ENCODE results near the gene TRIM16.
"Not testable (repeated sequence)": the region's sequence is repeated elsewhere in the genome, so short reads cannot be mapped to it uniquely, and the experiment has no call there.

The TRIM16 gene

DNA sequence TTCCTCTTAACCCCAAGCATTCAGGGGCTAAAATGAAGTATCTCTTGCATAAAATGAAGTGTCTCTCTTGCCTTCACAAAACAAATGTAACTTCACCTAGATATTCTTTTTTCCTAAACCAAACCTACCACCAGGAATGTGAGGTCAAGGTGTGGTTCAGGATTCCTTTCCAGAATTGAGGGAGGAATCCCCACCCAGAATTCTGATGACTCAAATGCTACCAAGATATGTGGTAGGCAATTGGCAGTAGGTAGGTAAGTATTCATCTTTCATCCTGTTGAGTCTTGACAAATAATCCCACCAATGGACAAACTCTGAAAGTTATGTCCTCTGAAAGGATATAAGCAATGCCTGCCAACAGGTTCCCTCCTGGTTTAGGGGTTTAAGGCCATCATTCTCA is 26.2 kb downstream of the TRIM16 start:
- no peak for DNase-seq

DNA sequence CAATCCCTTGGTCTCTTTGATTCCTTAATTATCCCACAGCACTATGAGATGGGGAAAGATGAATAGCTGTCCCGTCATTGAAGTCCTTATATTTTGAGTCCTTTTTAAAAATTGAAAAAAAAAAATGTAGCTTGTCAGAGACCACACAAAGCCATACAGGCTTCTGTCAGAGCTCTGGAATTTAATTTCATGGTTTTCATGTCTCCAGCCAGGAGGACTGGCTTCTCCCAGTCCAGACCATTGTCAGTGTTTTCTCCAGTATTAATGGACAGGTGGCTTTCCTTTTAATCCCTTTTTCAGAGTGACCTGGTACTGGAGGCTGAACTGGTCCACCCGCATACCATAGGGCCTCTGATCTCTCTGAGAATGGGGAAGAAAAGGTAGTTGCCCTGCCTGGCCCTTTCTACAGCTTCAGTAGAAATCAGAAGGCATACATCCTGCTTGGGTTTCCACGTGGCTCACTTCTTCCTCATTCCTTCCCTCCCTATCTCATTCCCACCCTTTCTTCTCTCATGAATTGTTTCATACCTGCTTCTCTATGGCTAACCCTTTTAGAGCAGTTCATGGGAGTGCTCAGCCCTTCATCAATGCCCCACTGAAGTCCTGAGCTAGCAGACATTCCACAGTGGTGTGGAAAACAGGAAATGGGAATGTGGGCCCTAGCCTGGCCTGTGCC is 29.1 kb downstream of the TRIM16 start:
- DNase-seq, result no peak

DNA sequence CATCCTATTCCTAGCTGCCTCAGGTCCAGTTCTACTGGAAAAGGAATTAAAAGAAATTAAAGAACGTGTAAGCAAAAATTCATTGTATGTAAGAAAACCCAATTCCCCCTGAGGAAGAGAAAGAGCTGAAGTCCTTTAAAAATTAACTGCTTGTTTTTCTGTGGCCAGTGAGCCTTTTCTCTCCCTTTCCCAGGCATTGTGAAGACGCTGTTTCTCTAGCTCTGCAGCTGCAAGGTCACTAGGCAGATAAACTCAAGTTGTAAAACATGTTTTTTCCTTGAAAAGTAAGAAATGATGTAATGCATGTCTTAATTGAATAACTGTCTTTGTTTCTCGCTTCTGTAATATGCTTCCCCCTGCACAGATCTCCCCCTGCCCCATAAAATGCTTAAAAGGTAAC is 29.7 kb downstream of the TRIM16 start:
- not testable (repeated sequence) for DNase-seq

DNA sequence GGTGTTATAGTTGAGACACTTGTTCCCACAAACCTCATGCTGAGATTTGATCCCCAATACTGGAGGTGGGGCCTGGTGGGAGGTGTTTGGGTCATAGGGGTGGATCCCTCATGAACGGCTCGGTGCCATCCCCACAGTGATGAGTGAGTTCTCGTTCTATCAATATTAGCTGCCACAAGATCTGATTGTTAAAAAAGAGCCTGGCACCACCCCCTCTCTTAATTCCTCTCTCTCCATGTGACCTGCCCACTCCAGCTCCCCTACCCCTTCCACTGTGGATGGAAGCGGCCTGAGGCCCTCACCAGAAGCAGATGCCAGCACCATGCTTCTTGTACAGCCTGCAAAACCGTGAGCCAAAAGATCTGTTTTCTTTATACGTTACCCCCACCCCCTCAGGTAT is 31.2 kb downstream of the TRIM16 start:
- DNase-seq, result no peak

DNA sequence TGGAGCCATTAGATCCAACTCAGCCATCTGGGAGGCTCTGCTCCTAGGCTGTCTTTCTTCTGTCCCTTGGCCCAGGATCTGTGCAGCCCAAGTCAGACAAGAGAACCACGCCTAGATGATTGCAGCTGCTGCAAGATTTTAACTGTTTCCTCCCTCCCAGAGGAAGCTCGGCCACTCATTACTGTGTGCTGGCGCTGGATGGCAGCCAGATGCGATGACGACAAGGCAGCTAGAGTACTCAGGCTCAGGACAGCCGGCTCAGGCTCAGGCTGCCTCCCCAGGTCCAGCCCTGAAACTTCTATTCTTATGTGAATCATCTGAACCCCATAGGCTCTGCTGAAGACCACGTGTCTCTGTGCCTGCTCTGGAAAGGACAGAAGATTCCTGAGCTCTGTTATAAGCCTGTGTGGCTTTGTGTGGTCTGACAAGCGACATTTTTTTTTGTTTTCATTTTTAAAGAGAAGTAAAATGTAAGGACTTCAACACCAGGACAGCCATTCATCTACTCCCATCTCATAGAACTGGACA is 32.5 kb downstream of the TRIM16 start:
- DNase-seq, result peak; percentile 94

DNA sequence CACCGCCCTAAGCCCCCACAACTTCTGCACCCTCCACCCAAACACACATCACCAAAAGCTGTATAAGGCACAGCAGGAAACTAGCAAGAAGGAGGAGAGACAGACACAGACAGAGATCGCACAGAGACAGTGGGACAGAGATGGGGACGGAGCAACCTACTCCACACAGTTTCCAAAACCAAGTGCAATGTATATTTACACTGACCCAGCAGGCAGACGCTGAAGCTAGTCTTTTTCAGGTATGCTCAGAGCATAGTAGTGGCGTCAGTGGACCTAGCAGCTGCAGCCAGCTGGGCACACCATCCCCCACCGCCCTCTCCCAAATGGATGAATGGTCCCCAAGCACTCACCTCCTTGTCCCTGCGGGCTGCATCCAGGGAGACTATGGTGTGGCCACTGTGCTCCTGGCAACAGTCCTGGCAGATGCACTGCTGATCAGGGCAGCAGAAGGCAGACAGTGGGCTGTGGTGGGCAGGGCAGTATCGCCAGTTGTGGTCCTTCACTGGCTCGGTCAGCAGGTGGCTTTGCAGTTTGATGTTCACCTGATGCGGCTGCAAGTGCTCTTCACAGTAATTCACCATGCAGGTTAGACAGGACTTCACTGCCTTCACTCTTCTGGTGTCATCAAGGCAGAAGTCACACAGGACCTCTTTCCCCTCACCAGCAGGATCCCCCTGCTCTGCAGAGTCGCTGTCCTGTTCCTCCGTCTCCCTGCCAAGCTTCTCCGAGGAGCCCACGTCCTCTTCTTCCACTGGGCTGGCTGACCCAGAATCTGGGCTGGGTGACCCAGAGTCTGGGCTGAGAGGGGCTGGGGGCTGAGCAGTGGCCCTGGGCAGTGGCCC is 33.1 kb downstream of the TRIM16 start:
- no peak for DNase-seq

DNA sequence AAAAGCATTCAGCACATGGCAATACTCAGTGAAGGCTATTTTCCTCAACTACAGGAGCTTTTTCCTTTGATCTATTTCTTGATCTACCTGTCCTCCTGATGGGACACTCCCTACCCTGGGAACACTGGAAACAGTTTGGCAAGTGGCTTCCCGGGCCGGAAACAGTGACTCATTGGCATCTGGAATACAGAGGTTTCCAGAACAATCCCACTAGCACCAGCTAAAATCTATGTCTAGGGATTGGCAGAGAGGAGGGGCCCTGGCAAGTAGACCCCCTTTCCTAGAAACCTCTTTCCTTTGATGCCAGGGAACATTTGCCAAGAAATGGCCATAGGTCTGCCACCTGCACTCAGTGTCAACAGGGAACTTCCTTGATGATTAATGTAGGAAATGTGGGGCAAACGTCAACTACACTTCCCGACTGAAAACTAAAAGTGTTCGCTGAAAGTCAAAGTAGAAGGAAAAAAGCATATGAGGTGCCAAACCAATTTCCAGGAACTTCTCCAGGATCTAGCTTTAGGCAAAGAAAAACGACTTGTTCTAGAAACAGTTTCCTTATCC is 34.2 kb downstream of the TRIM16 start:
- DNase-seq, result no peak

DNA sequence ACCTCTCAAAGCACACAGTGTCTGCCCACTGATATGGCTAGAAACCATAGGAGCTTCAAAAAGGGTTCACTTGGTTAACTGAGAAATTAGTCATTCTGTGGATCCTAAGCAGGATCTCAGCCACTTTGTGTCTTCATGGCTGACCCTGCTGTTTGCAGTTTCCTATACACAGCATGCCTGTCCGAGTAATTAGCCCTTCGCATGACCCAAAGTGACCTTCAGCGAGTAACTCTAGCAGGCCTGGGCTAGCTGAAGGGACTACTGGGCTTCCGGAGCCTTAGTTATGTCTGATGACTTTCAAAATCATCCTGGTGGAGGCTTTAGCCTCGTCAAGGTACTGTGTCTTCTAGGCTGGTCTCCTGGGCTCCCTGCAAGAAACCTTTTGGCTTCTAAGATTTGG is 35.7 kb downstream of the TRIM16 start:
- DNase-seq, result no peak

DNA sequence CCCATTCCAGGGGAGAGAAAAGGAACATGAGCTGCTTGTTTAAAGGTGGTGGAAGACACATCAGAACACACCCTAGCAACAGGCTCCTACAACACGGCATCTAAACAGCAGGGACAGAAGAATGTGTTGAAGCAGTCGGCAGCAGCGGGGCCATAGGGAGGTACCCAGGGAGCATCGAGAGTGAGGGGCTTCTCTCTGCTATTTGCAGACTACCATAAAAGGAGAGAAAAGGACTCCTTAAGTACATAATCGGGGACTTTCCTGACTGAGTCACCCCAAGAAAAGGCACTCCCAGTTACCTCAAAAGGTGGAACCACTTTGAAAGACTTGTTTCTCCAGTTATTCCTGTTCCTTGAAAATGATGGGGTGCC is 38.2 kb downstream of the TRIM16 start:
- DNase-seq, result not testable (repeated sequence)

DNA sequence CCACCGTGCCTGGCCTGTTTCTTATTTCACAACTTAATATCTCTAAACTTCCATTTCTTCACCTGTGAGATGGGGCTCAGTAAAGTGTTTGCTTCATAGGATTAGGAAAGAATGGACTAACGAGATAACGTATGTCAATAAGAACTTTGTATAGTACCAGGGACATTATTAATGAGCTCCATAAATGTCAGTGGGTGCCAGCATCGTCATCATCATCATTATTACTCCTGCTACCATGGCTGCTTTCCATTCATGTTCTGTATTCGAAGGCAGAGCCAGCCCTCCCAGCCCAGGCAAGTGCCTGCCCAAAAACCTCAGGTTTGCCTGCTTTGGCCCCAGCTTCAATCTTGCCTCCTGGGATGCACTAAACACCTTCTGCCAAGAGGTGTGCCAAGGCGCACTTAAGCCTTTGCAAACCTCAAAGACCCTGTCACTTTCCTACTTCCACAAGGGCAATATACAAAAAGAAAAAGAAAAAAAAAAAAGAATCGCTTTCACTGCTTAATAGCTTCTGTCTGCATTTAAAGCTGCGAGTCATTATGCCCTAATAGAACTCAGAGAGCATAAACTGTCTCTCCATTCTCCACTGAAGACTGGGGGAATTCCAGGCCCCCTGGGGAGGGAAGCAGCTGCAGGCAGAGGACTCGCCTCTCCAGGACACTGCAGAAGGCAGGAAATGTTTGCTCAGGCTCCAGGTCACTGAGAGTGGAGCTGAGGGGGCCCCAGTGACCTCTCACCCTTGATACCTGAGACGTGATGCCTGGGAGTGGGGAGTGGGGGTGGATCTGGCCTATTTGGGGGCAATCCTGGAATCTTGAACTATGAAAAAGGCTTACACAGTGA is 38.8 kb downstream of the TRIM16 start:
- not testable (repeated sequence) for DNase-seq

DNA sequence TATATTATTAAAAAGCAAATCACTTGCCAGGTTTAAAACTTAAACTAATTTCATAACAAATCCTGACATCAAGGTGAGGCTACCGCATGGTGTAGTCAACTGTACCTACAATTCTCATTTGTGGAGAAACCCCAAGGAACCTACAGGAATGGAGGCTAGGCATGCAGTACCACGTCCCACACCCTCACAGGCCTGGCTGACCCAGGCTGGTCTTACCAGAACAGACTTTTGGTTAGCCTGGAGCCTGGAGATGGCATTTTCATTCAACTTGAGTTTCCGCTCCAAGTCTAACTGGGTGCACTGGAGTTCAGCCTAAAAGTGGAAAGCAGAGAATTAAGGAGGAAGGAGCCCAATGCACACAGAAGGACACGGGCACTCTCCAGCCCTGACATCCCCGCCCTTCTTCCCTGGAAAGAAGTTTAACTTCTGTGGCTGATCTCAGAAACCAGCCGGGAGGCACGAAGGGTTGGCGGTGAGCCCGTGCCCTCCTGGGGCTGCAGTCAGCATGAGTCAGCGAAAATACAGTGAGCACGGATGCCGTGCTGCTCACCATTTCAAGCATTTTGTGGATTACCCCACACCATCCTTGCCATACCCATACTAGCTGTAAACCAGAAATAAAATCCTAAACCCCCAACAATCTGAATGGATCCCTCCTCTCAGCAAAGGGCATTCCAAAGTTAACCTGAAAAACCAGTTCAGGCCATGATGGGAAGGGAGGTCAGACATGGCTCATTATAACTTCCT is 41.4 kb downstream of the TRIM16 start:
- DNase-seq, result not testable (repeated sequence)

DNA sequence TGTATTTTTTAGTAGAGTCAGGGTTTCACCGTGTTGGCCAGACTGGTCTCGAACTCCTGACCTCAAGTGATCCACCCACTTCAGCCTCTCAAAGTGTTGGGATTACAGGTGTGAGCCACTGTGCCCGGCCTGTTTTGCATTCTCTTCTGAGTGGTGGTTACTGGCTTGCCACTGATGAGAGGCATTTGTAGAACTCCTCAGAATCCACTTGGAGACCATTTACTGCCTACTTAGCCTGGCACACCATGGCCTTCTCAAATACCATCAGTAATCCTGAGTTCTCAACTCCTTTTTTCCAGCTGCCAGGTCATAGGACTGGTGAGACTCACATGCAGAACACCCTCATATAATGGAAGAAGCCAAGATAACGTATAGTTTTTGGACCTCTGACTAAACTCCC is 42.1 kb downstream of the TRIM16 start:
- DNase-seq, result not testable (repeated sequence)

DNA sequence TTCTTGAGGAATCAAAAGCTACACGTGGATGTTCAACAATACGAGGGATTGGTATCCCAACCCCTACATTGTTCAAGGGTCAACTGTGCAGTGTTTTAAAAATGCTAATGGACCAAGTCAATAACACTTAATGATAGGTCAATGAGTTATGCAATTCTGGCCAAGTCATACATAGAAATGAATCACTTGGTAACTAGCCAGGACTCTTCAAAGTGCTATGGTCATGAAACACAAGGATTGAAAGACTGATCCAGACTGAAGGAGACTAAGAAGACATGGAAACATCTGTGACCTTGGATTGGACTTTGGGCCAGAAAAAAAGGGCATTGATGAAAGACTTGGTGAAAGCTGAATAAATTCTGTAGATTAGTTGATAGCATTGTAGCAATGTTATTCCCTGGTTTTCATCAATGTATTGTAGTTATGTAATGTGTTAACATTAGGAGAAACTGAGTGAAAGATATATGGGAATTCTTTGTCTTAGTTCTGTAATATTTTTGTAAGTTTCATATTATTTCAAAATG is 53.1 kb downstream of the TRIM16 start:
- not testable (repeated sequence) for DNase-seq

DNA sequence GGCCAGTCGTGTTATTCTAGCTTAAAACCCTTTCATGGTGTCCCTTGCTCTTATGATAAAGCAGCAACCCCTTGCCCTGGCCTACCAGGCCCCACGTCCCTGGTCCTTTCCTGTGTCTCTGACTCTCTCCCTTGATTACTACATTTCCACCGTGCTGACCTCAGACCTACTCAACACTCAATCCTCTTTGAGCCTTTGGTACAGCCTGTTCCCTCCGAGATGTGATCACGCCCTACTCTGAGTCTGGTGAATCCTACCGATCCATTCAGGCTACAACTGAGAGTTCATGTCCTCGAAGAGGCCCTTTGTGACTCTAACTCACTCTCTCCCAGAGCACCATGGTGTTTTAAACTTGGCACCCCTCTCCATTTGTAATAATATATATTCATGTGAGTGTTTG is 54.1 kb downstream of the TRIM16 start:
- DNase-seq, result not testable (repeated sequence)

DNA sequence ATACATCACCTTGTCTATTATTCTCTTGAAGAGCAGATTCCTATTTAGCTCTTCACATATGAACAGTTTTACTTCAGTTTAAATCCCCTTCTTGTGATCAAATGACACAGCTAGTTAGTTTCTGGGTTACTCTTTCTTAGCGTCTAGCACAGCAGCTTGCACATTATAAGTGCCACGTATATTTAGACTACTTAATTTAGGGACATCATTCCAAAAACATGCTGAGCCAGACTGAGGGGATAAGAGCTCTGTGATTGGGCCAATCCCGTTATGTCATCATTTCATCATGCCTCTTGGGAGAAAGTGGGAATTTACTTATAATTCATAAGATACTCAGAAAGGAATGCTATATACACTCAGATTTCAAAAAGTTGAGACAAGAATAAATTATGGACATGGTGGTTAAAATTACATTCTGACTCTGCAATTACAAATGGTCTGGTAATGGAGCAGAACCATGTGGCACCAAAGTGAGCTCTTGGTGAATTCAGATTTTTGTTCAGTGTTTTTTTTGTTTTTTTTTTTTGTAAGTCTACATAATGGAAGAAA is 60.4 kb downstream of the TRIM16 start:
- not testable (repeated sequence) for DNase-seq

DNA sequence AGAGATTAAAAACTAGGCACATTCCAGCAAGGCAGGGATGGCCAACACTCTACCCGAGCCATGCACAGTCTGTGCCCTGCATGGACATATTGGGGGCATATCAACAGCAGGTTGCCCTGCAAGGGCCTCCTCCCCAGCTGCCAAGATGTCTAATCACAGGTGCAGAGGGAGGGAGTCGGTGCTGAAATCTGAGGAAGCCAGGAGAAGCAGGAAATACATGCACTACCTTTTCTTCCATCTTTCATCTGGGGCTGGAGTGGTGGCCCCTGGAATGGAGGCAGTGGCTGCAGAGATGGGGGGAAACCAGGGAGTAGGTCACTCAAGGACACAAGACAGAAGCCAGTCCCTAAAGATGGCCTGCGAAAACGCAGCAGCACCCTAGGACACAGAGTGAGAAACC is 60.9 kb downstream of the TRIM16 start:
- not testable (repeated sequence) for DNase-seq

DNA sequence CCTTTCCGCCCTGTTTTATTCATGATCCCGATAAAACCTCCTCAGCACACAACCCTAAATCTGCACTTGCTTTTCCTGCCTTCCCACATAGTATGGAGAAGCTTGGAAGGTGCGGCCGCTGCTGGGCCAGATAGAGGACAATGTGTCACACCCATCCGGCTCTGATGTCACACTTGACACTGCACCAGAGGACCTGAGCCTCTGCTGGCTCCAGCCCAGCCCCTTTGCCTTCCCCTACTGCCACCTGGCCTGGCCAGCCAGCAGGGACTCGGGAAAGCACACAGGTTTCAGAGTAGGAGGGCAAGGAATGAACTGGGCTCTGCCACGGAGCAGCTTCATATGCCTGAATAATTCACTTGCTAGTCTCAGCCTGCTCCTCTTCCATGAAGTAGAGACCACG is 62.0 kb downstream of the TRIM16 start:
- not testable (repeated sequence) for DNase-seq

DNA sequence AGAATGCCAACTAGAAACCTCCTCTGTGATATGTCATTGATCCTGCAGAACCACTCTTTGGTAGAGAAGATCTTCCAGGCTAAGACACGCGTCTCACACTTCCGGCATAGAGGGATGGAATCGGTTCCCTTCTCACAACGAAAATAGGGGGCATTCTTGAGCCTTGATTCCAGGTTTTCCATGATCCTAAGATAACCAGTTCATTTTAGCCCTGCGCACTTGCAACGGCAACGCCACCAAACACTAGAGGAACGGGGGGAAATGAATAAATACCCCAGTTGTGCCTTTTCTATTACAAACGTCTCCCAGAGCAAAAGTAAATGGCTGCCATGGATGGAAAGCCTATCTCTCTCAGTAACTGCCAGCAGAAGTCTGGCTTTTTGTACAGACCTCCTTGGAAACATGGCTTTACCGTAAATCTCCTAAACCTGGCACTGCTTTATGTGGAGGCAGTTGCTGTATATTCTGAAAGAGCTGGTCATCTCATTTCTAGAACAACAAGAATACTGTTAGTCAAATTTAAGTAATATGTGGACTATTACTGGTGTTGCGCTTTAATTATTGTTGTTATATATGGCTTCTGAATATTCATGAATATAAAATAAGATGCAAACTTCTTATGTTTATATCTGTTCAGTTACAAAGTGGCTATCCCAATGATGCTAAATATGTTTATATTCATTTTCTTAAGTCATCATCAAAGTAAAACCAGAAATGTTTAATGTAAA is 64.6 kb downstream of the TRIM16 start, which contains the start of gene FBXW10B:
FBXW10B (minus strand) TSS at position 374 of the 728 bp plus-strand sequence; CDS start at position 182, 192 bp downstream.
- DNase-seq, result not testable (repeated sequence)

DNA sequence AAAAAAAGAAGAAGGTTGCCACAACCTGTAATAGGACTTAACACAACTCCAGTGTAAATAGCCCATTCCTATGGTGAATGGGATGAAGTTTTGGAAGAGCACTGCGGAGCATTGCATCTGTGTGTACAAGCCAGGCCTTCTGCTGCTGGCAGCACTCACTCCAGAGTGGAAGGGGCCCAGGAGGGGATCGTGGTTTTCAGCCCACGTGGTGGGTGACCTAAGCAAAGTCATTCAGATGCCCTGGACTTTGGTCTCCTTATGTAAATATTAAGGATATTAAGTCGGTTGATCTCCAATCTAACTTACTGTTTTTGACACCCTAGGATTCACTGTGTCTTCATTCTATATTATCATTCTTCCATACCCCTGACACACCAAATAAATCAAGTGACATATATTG is 67.3 kb downstream of the TRIM16 start:
- DNase-seq, result not testable (repeated sequence)

DNA sequence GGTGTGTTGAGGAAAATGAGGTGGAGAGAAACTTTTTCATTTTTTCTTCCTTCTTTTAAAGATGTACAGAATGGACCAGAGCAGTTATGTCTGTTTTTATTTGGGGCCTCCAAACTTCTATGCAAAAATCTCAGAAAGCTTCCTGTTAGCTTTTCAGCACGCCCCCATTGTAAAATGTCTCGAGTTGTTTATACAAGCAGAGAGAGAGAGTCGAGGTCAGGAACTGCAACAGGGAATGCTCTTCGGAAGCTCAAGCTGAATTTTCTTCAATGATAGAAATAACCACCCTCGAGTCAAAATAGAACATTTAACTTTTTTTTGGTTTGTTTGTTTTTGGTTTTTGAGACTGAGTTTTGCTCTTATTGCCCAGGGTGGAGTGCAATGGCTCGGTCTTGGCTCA is 68.3 kb downstream of the TRIM16 start:
- DNase-seq, result not testable (repeated sequence)

DNA sequence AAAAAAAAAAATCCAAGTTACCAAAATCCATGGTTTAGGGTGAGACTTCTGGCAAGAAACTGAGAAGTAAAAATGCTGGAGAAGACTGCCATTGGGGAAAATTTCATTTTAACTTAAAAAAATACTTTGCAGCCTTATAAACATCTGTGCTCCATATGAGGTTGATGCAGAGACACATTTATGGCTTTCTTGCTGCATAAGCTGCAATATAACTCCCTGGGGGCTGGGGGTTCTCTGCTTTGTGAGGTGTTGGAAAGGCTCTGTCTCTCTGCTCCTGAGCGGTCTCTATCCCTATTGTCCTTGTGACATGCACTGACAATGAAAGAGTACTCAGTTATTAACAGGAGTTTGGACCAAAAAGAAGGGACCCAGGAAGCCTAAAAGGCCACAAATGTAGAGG is 71.0 kb downstream of the TRIM16 start:
- not testable (repeated sequence) for DNase-seq

All from RPMI8226 (cell line).